GM12878 (cell line): Measurements from ENCODE around the gene BEAN1. TPM values are rescaled to one million over a fixed set of nuclear protein-coding genes. Genes with fewer than 3 reads are reported as not detected.

Experiments
- ASH2L ChIP-seq: fragments of 300-600, 200-600 bp; sonication (generic); IDR thresholded peaks from 2 replicates; pipeline ENCODE4 v1.6.1; 2017; ENCODE audit warnings: low read depth, mild to moderate bottlenecking, borderline replicate concordance
- ATF2 ChIP-seq: IDR thresholded peaks from 2 replicates; pipeline ENCODE4 v1.6.1; 2012; ENCODE audit warnings: low read length, inconsistent platforms
- CBFB ChIP-seq: IDR thresholded peaks from 2 replicates; pipeline ENCODE4 v1.6.1; 2016; ENCODE audit warnings: antibody characterized with exemption, low read depth
- CEBPZ ChIP-seq: fragments of 150-350 bp; IDR thresholded peaks from 2 replicates; pipeline ENCODE4 v1.6.1; 2016; ENCODE audit warnings: low read depth, low read length
- CTCF ChIP-seq, 3 experiments: IDR thresholded peaks in 2 of 3; conservative IDR thresholded peaks in 1 of 3; 2 replicates each; pipeline ENCODE4 v1.5.1; 2011; ENCODE audit warnings: low read depth in 3 of 3, low read length in 3 of 3, mild to moderate bottlenecking in 3 of 3, control low read depth in 2 of 3, moderate library complexity in 2 of 3, inconsistent platforms in 1 of 3, mixed read lengths in 1 of 3; ENCODE audit not compliant: control insufficient read depth in 2 of 3, insufficient read depth in 1 of 3; ENCODE audit errors: extremely low read depth in 1 of 3
- HDAC2 ChIP-seq: fragments of 200-600 bp; sonication (generic); IDR thresholded peaks from 2 replicates; pipeline ENCODE4 v1.6.1; 2017
- IRF3 ChIP-seq: fragments of 450-650 bp; IDR thresholded peaks from 2 replicates; pipeline ENCODE4 v1.6.1; 2014; ENCODE audit warnings: mild to moderate bottlenecking
- MTA3 ChIP-seq: IDR thresholded peaks from 2 replicates; pipeline ENCODE4 v1.6.1; 2012; ENCODE audit warnings: low read length, inconsistent platforms, borderline replicate concordance
- NBN ChIP-seq: fragments of 450-650 bp; IDR thresholded peaks from 2 replicates; pipeline ENCODE4 v1.6.1; 2016
- NR2F1 ChIP-seq: fragments of 450-650 bp; conservative IDR thresholded peaks from 2 replicates; pipeline ENCODE4 v1.6.1; 2017; ENCODE audit warnings: mild to moderate bottlenecking
- SUPT20H ChIP-seq: IDR thresholded peaks from 2 replicates; pipeline ENCODE4 v1.6.1; 2011; ENCODE audit warnings: low read depth, mild to moderate bottlenecking, low read length, moderate library complexity, borderline replicate concordance; ENCODE audit not compliant: control insufficient read depth
- TARDBP ChIP-seq: IDR thresholded peaks from 2 replicates; pipeline ENCODE4 v1.6.1; 2016; ENCODE audit warnings: borderline replicate concordance
- TCF7 ChIP-seq: IDR thresholded peaks from 2 replicates; pipeline ENCODE4 v1.6.1; 2014; ENCODE audit warnings: antibody characterized with exemption, borderline replicate concordance
- USF2 ChIP-seq: IDR thresholded peaks from 2 replicates; pipeline ENCODE4 v1.6.1; 2011; ENCODE audit warnings: low read depth, low read length, improper control_type of control experiment, borderline replicate concordance
- ZNF274 ChIP-seq: IDR thresholded peaks from one replicate; pipeline ENCODE4 v1.8.0; 2011; ENCODE audit not compliant: insufficient read length, insufficient read depth
- ZZZ3 ChIP-seq: IDR thresholded peaks from 2 replicates; pipeline ENCODE4 v1.6.1; 2011; ENCODE audit warnings: low read depth; ENCODE audit not compliant: control insufficient read depth, insufficient read length
- polyA plus RNA-seq, 11 experiments: library from polyadenylated mRNA; depleted of rRNA in 4 of 11; unstranded in 6 of 11; stranded (reverse) in 5 of 11; fragments of >200 nt; fragmentation: Nextera tagmentation in 4 of 11; fragmentation: Illumina TruSeq in 1 of 11; extraction: Ambion mirVana in 4 of 11; extraction: Trizol in 1 of 11; gene quantifications; 1 replicate in 1 of 11; 2 replicates in 10 of 11; pipeline versions ENCODE4 v1.2.1 to v1.2.3, GENCODE V29; 2011 to 2016; ENCODE audit warnings: inconsistent platforms in 2 of 11, missing spikeins in 2 of 11, low read depth in 1 of 11
- total RNA-seq, 4 experiments: library from RNA; depleted of rRNA in 3 of 4; stranded (reverse); fragments of >200 nt in 3 of 4; fragmentation: Illumina TruSeq in 1 of 4; extraction: Trizol in 1 of 4; gene quantifications; 2 replicates each; pipeline versions ENCODE4 v1.2.1 to v1.2.3, GENCODE V29; 2013 to 2021
- TF ChIP-seq, protein P1 (sequence below): fragments of 450-650 bp; IDR thresholded peaks from 2 replicates; pipeline ENCODE4 v1.6.1; 2016; ENCODE audit warnings: mild to moderate bottlenecking
- TF ChIP-seq, protein P2 (sequence below): IDR thresholded peaks from 2 replicates; pipeline ENCODE4 v1.6.1; 2011; ENCODE audit warnings: mild to moderate bottlenecking, low read depth, low read length, moderate library complexity; ENCODE audit not compliant: insufficient replicate concordance

The BEAN1 gene
- total and polyA plus RNA-seq, 10 of the 15 experiments (the other 5 are each of a cell fraction or from before 2014, with no cell fraction given), result not detected

- TF ChIP-seq CEBPZ, result no peak
- no peak for TF ChIP-seq ZNF274
- TF ChIP-seq CBFB, result peak; percentile 99
- TF ChIP-seq NBN, result no peak
- TF ChIP-seq CTCF (IDR thresholded peaks at IDR 0.05 in 2 of 3, conservative IDR thresholded peaks at IDR 0.05 in 1 of 3; ENCODE audit: control insufficient read depth in 2 of 3, extremely low read depth in 1 of 3, insufficient read depth in 1 of 3, low read depth in 3 of 3, low read length in 3 of 3), result no peak
- no peak for TF ChIP-seq ASH2L
- TF ChIP-seq, protein P1, sequence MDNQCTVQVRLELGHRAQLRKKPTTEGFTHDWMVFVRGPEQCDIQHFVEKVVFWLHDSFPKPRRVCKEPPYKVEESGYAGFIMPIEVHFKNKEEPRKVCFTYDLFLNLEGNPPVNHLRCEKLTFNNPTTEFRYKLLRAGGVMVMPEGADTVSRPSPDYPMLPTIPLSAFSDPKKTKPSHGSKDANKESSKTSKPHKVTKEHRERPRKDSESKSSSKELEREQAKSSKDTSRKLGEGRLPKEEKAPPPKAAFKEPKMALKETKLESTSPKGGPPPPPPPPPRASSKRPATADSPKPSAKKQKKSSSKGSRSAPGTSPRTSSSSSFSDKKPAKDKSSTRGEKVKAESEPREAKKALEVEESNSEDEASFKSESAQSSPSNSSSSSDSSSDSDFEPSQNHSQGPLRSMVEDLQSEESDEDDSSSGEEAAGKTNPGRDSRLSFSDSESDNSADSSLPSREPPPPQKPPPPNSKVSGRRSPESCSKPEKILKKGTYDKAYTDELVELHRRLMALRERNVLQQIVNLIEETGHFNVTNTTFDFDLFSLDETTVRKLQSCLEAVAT, result peak; percentile 95
- TF ChIP-seq TARDBP, result no peak
- peak; percentile 79 for TF ChIP-seq NR2F1
- TF ChIP-seq TCF7, result 0 out of 2 replicates have a peak, but pooled peaks have one; percentile 53
- no peak for TF ChIP-seq SUPT20H
- TF ChIP-seq, protein P2, sequence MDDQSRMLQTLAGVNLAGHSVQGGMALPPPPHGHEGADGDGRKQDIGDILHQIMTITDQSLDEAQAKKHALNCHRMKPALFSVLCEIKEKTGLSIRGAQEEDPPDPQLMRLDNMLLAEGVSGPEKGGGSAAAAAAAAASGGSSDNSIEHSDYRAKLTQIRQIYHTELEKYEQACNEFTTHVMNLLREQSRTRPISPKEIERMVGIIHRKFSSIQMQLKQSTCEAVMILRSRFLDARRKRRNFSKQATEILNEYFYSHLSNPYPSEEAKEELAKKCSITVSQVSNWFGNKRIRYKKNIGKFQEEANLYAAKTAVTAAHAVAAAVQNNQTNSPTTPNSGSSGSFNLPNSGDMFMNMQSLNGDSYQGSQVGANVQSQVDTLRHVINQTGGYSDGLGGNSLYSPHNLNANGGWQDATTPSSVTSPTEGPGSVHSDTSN, result no peak
- no peak for TF ChIP-seq ZZZ3
- TF ChIP-seq HDAC2, result no peak
- TF ChIP-seq IRF3, result no peak
- TF ChIP-seq ATF2, result peak; percentile 94
- peak; percentile 95 for TF ChIP-seq MTA3
- TF ChIP-seq USF2, result no peak
Observed at GRCh38 chr16:66521951-66522771, 95.1 kb downstream of the BEAN1 start (continued).
